ENCODE data around the gene RBP3.

- TF ChIP-seq CTCF (IDR thresholded peaks at IDR 0.05; ENCODE audit: low read depth, low read length, poor library complexity, severe bottlenecking), result no peak
- no peak for TF ChIP-seq EZH2phosphoT487 (IDR thresholded peaks at IDR 0.05; ENCODE audit: borderline replicate concordance, low read length)
Observed at GRCh38 chr10:47364366-47364765, 16.2 kb downstream of the RBP3 start.

Data from DOHH2 (cell line).